ENCODE data around the gene RGS7. TPM values are rescaled to one million over a fixed set of nuclear protein-coding genes. Genes with fewer than 3 reads are reported as not detected.

The RGS7 gene
- polyA plus RNA-seq, 3 donors from 2014 or later, result not detected

DNA sequence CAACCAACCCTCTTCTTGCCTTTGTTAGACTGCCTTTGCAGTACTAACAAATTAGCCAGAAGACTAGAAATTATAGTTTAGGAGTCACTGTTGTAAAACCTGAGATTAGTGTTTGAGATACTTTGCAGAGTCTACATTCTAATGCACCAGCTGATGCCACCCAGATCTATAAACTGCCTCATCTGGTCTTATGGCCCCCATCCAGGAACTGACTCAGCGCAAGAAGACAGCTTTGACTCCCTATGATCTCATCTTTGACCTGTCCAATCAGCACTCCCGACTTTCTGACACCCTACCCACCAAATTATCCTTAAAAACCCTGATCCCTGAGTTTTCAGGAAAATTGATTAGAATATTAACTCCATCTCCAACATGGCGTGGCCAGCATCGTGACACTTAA, 334.6 kb downstream of the RGS7 start:
- Mint-ChIP-seq H3K27me3 (ENCODE audit: low read depth in 3 of 3) (no peaks in the 10 kb centered on the region), H3K4me3 (no peak overlapping the region), H3K36me3 (peaks cover 0 to 4% (median 0%) of the 10 kb centered on the region in 3 donors), H3K9me3 (peaks cover 9 to 34% (median 15%) of the 10 kb centered on the region in 6 donors), H3K4me1 (no peaks in the 10 kb centered on the region), H3K27ac (no peak overlapping the region)
- no peak for DNase-seq

DNA sequence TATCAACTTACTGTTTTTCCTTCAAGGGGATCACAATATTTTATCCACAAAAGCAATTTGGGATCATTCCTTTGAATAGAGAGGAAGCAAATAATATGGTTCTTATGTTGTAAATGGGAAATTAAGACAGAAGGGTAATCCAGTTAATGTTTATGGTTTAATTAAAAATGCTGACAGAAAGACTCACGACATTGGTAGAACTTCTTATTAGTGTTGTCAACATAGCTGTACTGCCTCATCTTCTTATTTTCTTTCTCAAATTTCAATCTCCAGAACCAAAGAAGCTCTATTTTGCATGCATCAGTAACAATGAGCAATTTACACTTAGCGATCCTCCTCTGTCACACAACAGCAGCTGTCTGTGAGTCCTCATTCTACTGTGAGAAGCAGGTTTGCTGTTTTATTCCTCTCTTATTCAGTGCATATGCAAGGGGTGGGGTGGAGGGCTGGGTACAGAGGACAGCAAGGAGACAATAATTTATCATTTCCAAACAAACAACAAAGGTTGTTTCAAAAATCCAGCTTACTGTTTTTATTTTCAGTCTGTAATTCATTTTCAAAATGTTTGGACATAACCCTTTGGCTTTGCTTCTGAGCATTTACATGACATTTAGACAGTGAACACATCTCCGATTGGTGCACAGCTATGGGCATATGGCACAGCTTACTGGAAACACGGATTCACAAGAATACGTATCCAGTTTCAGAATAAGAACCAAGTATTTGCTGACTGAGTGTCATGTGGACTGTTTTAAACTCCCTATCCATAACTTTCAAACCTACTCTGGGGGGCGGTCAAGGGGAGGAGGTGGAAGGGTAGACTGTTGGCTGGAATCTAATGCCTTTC, 335.9 kb downstream of the RGS7 start:
- DNase-seq, result no peak
- Mint-ChIP-seq H3K27ac (no peak overlapping the region), H3K4me1 (no peaks in the 10 kb centered on the region), H3K4me3 (no peak overlapping the region), H3K27me3 (ENCODE audit: low read depth in 3 of 3) (no peaks in the 10 kb centered on the region), H3K36me3 (peaks cover 0 to 4% (median 0%) of the 10 kb centered on the region in 3 donors), H3K9me3 (peaks cover 9 to 42% (median 18%) of the 10 kb centered on the region in 6 donors)

DNA sequence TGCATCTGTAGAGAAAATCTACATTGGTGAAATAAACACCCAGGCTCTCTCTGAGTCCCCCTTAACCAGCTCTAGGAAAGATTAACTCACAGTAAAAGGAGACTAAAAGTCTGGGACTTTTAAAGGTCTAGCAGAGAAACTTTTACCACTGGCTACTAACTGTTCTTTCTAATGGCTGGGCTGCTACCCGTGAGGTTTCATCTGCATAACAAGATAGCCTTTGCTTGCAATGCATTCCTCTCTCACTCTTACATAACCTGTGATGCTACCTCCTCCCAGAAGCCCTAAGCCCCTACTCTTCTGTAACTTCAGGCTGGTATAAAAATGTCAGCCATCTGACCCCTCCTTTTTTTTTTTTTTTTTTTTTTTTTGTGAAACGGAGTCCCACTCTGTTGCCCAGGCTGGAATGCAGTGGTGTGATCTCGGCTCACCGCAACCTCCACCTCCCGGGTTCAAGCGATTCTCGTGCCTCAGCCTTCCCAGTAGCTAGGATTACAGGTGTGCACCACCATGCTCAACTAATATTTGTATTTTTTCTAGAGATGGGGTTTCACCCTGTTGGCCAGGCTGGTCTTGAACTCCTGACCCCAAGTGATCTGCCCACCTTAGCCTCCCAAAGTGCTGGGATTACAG, 344.2 kb downstream of the RGS7 start:
- Mint-ChIP-seq H3K27me3 (ENCODE audit: low read depth in 3 of 3) (no peaks in the 10 kb centered on the region), H3K4me3 (no peak overlapping the region), H3K4me1 (no peaks in the 10 kb centered on the region), H3K9me3 (peaks cover 4 to 36% (median 17%) of the 10 kb centered on the region in 6 donors), H3K36me3 (no peaks in the 10 kb centered on the region), H3K27ac (no peak overlapping the region)
- DNase-seq, result no peak

DNA sequence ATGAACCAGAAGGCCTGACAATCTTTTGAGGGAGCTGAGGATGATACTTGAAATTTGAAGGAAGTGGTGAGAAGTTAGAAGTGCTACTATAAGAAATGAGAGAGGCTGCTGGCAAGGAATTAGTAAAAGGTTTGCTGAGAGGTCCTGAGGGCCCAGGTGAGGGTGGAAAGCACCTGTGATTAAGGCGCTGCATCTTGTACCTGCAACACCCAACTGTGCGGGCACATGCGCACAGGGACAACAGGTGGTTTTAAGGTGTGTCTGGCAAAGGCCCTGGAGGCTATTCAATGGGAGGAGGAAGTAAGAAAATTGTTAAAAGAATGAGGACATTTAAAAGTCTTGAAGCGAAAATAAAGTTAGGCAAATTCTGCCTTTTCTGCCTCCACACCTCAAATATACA, 349.3 kb downstream of the RGS7 start:
- H3K36me3 Mint-ChIP-seq, result no peaks in the 10 kb centered on the region
- no peak for DNase-seq
- no peak overlapping the region for H3K4me3 Mint-ChIP-seq
- H3K4me1 Mint-ChIP-seq, result no peaks in the 10 kb centered on the region
- peaks cover 0 to 2% (median 2%) of the 10 kb centered on the region in 3 donors for H3K27me3 Mint-ChIP-seq (ENCODE audit: low read depth in 3 of 3)
- peaks cover 4 to 34% (median 16%) of the 10 kb centered on the region in 6 donors for H3K9me3 Mint-ChIP-seq
- H3K27ac Mint-ChIP-seq, result no peak overlapping the region

DNA sequence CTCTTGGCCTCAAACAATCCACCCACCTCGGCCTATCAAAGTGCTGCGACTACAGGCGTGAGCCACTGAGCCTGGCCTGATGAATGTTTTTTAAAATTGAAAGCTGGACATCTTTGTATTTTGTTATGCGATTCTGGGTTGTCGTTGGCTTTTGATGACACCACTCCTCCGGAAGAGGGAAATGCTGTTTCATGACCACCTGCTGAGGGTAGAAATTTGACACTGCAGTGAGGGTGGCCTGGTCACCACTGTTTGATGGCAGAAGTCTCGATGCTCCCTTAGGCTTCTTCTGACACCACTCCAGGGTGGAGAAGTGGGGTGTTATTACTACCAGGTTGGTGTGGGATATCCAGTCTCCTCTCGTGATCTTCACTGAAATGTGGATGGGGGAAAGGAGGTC, 357.2 kb downstream of the RGS7 start:
- no peak overlapping the region for H3K27ac Mint-ChIP-seq
- H3K9me3 Mint-ChIP-seq, result peaks cover 7 to 22% (median 12%) of the 10 kb centered on the region in 6 donors
- no peak for DNase-seq
- no peaks in the 10 kb centered on the region for H3K36me3 Mint-ChIP-seq
- H3K27me3 Mint-ChIP-seq (ENCODE audit: low read depth in 3 of 3), result no peaks in the 10 kb centered on the region
- no peak overlapping the region for H3K4me3 Mint-ChIP-seq
- no peaks in the 10 kb centered on the region for H3K4me1 Mint-ChIP-seq

DNA sequence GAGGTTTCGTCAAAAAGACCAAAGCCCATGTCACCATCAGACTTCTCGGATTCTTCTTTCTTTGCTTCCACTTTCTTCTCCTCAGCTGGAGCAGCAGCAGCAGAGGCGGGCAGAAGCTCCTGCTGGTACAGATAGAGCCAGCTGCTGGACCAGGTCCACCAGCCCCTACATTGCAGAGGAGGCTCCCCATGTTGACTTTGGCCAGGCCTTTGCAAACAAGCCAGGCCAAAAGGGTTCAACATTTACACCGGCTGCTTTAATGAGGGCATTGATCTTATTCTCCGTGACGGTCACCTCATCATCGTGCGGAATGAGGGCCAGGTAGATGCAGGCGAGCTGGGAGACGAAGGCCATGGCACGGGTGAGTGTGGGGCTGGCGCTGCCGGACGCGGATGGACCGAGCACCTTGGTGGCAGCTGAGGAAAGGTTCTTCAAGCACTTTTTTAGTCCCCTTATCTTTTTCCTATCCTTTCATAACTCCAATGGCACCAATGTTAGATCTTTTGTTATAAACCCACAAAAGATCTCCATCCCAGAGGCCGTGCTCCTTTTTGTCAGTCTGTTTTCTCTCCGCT, 358.5 kb downstream of the RGS7 start:
- Mint-ChIP-seq H3K36me3 (no peaks in the 10 kb centered on the region), H3K9me3 (peaks cover 7 to 22% (median 13%) of the 10 kb centered on the region in 6 donors), H3K4me3 (no peak overlapping the region), H3K4me1 (no peaks in the 10 kb centered on the region), H3K27me3 (ENCODE audit: low read depth in 3 of 3) (no peaks in the 10 kb centered on the region), H3K27ac (no peak overlapping the region)
- DNase-seq, result no peak

DNA sequence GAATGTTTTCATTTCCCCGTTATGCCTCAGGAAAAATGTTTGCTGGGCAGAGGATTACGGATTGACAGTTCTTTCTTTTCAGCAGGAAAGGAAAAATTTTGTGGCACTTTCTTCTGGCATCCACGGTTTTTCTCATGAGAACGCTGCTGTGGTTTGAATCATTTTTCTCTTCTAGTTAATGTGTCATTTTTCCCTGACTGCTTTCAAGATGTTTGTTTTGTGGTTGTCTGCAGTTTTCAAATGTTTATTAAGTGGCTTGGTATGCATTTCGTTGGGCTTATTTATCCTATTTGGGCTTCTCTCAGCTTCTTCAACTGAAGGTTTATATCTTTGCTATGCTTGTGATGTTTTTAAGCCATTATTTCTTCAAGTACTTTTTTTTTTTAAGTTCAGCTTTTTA, 359.0 kb downstream of the RGS7 start:
- Mint-ChIP-seq H3K27me3 (ENCODE audit: low read depth in 3 of 3) (no peaks in the 10 kb centered on the region), H3K9me3 (peaks cover 6 to 22% (median 13%) of the 10 kb centered on the region in 6 donors), H3K4me1 (no peaks in the 10 kb centered on the region), H3K27ac (no peak overlapping the region), H3K36me3 (no peaks in the 10 kb centered on the region), H3K4me3 (no peak overlapping the region)
- no peak for DNase-seq

DNA sequence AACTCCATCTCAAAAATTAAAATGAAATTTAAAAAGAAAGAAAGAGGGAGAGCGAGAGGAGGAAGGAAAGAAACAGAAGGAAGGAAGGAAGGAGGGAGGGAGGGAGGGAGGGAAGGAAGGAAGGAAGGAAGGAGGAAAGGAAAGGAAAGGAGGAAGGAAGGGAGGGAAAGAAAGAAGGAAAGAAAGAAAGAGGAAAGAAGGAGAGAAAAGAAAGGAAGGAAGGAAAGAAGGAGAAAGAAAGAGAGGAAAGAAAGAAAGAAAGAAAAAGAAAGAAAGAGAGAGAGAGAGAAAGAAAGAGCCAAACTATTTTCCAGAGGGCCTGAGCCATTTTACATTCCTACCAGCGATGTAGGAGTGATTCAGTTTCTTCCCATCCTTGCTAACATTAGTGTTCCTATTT, 364.0 kb downstream of the RGS7 start:
- no peak overlapping the region for H3K4me3 Mint-ChIP-seq
- no peak overlapping the region for H3K27ac Mint-ChIP-seq
- no peaks in the 10 kb centered on the region for H3K27me3 Mint-ChIP-seq (ENCODE audit: low read depth in 3 of 3)
- no peak for DNase-seq
- no peaks in the 10 kb centered on the region for H3K36me3 Mint-ChIP-seq
- peaks cover 5 to 24% (median 8%) of the 10 kb centered on the region in 6 donors for H3K9me3 Mint-ChIP-seq
- no peaks in the 10 kb centered on the region for H3K4me1 Mint-ChIP-seq

DNA sequence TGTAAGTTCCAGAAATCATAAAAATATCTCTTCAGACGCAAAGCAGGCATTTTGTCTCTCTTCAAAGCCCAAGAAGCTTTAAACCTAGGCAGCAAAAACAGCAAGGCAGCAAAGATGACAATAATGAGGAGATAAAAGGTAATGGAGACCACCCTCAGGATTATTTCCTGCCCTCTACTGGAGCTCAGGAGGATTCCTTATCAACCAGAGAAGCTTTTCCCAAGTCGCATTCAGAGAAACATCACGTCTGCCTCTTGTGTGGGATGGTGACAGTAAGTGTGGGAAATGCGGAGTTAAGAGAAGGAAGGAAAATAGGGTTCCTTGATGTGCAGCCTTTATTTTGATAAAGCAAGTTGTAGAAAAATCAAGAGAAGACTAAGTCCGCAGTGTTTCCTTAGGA, 365.8 kb downstream of the RGS7 start:
- no peak overlapping the region for H3K4me3 Mint-ChIP-seq
- H3K9me3 Mint-ChIP-seq, result peaks cover 3 to 27% (median 8%) of the 10 kb centered on the region in 6 donors
- H3K27me3 Mint-ChIP-seq (ENCODE audit: low read depth in 3 of 3), result no peaks in the 10 kb centered on the region
- DNase-seq, result no peak
- H3K4me1 Mint-ChIP-seq, result no peaks in the 10 kb centered on the region
- H3K27ac Mint-ChIP-seq, result no peak overlapping the region
- H3K36me3 Mint-ChIP-seq, result no peaks in the 10 kb centered on the region

DNA sequence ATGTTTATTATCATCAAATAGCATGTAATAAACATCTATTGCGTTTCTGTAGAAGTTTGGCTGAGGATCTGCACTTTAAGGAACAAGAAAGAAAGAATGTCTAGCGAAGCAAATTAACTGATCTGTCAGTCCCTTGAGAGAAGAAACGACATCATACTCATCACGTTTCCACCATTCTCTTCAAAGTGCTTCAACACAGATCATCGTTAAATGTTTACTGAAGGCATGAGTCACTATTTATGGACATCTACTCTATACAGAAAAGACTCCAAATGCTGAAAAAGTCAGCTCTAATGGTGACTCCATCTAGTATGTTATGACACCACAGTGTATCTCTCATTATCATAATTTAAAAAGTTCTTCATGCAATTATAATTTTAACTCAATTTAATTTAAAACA, 369.1 kb downstream of the RGS7 start:
- Mint-ChIP-seq H3K4me3 (no peak overlapping the region), H3K27ac (no peak overlapping the region), H3K9me3 (peaks cover 0 to 20% (median 11%) of the 10 kb centered on the region in 6 donors), H3K27me3 (ENCODE audit: low read depth in 3 of 3) (no peaks in the 10 kb centered on the region), H3K4me1 (no peaks in the 10 kb centered on the region), H3K36me3 (no peaks in the 10 kb centered on the region)
- DNase-seq, result no peak

DNA sequence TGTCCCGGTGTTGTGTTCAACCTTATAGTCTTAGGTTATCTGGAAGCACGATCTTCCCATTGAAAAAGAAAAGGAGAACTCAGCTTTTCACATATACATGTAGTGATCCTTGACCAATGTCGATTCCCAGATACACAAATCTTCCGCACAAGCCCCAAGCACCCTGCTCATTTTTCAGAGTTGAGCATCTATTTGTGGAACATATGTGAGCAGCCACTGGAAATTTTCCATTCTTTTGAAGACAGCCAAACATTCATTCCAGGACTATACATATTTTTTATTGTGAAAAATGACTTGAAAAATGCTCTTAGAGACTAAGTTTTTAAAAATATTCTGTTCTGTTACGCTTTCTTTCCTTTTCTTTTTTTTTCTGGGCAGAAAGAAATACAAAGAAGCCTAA, 371.9 kb downstream of the RGS7 start:
- Mint-ChIP-seq H3K27ac (no peak overlapping the region), H3K27me3 (ENCODE audit: low read depth in 3 of 3) (no peaks in the 10 kb centered on the region), H3K4me1 (no peaks in the 10 kb centered on the region), H3K4me3 (no peak overlapping the region), H3K9me3 (peaks cover 3 to 20% (median 12%) of the 10 kb centered on the region in 6 donors), H3K36me3 (no peaks in the 10 kb centered on the region)
- DNase-seq, result no peak

DNA sequence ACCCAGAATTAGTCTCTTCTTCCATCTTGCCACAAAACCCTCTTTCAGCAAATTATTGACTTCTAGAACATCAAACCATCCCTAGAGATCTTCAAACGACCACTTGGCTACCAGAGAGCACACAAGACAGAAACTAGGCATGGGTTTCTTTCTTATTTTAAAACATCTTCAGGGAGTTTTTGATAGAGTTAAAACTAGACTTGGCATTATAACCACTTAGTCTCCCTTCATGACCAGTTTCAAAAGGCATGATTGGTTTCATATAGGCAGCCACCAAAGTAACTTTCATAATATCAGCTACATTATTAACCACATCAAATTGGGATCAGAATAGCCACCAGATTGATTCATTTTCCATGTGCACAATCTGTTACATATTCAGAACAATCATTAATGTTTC, 376.7 kb downstream of the RGS7 start:
- Mint-ChIP-seq H3K27me3 (ENCODE audit: low read depth in 3 of 3) (peaks cover 0 to 2% (median 0%) of the 10 kb centered on the region in 3 donors), H3K4me3 (no peak overlapping the region), H3K9me3 (peaks cover 0 to 8% (median 5%) of the 10 kb centered on the region in 6 donors), H3K27ac (no peak overlapping the region), H3K36me3 (no peaks in the 10 kb centered on the region), H3K4me1 (no peaks in the 10 kb centered on the region)
- no peak for DNase-seq

DNA sequence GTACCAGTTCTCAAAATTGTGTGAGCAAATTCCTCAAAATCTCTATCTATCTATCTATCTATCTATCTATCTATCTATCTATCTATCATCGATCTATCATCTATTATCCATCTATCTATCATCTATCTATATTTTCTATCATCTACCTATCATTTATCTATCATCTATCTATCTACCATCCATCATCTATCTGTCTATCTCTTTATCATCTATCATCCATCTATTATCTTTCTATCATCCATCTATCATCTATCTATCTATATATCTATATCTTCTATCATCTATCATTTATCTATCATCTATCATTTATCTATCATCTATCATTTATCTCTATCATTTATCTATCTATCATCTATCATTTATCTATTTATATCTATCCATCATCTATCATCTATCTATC, 380.3 kb downstream of the RGS7 start:
- no peaks in the 10 kb centered on the region for H3K36me3 Mint-ChIP-seq

DNA sequence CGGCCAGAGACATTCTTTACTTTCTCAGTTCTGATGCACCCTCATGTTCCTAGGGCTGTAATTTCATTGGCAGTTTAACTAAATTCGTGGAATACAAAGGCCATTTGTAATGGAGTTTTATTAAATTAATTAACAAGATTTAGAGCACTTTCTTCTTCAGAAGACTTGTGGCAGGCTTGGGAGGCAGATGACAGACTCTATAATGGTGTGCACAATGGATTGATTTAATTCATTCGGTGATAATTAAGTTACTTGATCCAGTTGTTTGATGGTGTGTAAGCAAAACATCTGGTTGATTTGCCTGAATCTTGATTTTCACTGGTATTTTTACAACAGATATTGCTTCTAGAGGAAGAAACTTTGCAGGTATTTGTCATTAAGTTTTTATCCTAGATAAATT, 383.1 kb downstream of the RGS7 start:
- Mint-ChIP-seq H3K27me3 (ENCODE audit: low read depth in 3 of 3) (peaks cover 0 to 2% (median 0%) of the 10 kb centered on the region in 3 donors), H3K4me3 (no peak overlapping the region), H3K36me3 (peaks cover 0 to 4% (median 0%) of the 10 kb centered on the region in 3 donors), H3K27ac (no peak overlapping the region), H3K9me3 (peaks cover 3 to 22% (median 9%) of the 10 kb centered on the region in 6 donors), H3K4me1 (no peaks in the 10 kb centered on the region)
- no peak for DNase-seq

More for the DNA sequence above, 380.3 kb downstream of the RGS7 start:
- DNase-seq, result no peak
- Mint-ChIP-seq H3K4me3 (no peak overlapping the region), H3K9me3 (peaks cover 0 to 11% (median 4%) of the 10 kb centered on the region in 6 donors), H3K27me3 (ENCODE audit: low read depth in 3 of 3) (peaks cover 0 to 2% (median 0%) of the 10 kb centered on the region in 3 donors), H3K27ac (no peak overlapping the region), H3K4me1 (no peaks in the 10 kb centered on the region)

All from immature natural killer cell (primary cell).